ENCODE results near the gene TPCN2.

The TPCN2 gene

DNA sequence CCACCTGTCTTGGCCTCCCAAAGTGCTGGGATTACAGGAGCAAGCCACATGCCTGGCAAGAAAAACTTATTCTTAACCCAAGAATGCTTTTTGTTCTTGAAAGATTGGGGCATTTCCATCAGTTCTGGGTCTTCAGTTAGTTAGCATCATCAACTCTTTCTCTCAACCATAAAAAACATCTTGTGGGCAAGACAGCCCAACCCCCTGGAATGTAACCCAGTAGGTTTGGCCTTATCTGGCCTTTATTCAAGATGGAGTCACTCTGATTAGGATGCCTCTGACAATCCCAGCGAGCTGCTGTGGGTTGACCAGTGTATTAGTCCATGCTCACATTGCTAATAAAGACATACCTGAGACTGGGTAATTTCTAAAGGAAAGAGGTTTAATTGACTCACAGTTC lies 9.2 kb upstream of the TPCN2 start:
- no peak for DNase-seq

DNA sequence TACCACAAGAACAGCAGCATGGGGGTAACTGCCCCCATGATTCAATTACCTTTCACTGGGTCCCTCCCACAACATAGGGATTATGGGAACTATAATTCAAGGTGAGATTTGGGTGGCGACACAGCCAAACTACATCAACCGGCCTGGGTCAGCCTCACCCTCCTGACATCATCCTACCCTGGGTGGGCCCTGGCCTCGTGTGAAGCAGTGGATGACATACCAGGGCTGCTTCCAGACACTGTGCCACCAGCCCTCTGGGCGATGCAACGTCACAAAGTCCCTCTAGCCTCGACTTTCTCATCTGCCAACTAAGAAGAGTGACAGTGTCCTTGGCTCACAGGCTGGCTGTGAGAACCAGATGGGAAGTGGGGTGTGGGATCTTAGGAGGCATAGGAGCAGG lies 8.7 kb upstream of the TPCN2 start:
- no peak for DNase-seq

DNA sequence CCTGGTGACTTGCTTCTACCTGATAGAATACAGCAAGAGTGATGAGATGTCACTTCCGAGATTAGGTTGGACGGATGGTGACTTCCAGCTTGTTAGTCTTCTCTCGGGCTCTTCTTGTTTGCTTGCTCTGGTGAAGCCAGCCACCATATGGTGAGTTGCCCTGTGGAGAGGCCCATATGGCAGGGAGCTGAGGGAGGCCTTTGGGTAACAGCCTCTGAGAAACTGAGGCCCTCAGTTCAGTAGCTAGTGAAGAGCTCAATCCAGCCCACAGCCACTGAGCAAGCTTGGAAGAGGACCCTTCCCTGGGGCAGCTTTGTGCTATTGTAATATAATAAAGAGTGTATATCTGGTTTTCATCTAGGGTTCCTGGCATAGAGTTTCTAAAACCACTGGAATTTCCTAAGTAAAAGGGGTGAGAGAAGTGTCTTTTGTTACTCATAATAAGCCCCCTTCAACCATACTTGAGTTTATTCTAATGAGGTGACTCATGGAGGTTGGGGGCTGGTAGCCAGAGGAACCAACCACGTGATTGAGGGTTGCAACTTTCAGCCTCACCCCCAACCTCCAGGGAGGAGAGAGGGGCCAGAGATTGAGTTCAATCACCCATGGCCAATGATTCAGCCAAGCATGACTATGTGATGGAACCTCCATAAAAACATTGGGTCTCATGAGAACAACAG lies 8.0 kb upstream of the TPCN2 start:
- no peak for DNase-seq

DNA sequence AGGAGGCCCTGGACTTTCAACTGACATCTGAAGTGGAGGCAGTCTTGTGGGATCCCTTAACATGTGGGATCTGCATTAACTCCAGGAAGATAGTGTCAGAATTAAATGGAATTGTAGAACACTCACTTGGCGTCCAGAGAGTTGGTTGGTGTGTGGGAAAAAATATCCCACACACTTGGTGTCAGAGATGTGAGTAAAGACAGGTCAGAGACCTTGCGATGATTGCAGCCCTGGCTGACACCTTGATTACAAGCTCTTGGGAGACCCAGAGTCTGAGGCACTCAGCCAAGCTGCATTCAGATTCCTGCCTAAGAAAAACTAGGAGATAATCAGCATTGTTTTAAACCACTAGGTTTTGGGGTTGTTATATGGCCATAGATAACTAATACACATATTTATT lies 7.2 kb upstream of the TPCN2 start:
- no peak for DNase-seq

DNA sequence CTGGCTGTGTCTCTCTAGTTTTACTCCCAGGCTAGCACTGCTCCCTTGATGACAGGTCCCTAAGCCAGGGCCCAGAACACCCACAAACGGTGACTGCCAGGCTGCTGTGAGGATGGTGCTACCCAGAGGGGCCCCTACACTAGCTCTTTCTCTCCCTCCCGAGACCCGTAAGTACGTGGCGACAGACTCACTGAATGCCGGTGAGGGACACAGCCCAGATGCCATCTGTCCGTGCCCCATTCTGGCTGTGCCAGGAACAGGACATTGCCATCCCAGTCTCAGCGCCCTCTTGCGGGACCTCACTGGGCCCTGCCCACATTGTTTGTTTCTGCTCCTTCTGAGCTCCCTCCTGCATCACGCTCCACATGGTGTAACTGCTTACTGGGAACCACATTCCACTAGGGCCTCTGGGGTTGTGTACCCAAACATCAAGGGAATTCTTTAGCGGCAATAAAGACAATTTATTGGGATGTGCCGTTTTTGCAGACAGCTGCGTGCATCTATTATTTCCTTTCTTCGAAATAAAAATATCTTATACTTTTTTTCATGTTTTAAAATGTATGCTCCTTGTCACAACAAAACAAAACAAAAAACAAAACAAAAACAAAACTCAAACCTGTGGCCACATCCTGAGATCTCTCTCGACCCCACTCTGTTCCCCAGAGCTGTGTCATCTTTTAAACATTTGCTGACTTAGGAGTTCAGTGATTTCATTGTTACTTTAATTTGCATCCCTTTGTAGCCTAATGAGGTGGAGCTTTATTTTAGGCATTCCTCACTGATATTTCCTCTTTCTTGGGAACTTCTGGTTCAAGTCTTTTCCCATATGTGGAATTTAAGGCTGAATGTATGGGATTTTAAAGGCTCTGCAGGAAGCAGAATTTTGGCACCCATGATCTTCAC lies 4.4 kb upstream of the TPCN2 start:
- DNase-seq: peak; percentile 59 to 78

DNA sequence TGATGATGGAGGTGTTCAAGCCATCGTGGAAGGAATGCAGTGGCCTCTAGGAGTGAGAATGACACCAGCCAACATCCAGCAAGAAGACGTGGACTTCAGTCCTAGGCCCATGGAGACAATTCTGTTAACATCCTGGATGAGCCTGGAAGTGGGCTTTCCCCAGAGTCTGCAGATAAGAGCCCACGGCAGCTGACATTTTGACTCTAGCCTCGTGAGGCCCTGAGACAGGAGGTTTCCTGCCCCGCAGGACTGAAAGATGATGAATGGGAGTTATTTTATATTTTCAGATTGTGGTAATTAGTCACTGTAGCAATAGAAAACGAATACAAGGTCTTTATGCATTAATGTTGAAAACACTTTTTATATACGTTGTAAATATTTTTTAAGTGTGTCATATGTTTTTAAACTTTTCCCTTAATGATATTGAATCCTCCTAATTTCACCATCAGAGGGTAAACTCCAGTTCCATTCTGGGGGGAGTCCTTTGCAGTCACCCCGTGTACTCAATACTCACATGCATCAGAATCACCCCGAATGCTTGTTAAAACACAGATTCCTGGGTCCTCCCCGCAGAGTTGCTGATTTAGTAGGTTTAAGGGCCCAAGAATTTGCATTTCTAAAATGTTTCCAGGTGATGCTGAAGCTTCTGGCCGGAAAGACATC lies 570 bp upstream of the TPCN2 start:
- peak in 1 of 2 experiments; percentile 19 for DNase-seq

DNA sequence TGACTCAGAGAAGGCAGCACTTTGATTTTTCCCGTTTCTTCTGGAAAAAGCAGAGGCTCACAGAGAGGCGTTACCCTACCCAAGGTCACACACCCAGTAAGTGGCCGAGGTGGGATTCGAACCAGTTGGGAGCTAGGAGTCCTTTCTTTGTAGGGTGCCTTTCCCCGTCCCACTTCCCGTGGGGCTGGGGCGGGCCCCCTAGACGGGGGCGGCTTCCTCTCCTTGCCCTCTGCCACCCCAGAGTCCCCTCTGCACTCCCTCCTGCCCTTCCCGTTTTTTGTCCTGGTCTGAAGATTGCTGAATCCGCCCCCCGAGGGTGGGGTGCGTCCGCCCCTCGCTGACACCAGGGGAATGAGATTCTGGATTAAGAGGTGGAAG lies 747 bp downstream of the TPCN2 start:
- DNase-seq: no peak

DNA sequence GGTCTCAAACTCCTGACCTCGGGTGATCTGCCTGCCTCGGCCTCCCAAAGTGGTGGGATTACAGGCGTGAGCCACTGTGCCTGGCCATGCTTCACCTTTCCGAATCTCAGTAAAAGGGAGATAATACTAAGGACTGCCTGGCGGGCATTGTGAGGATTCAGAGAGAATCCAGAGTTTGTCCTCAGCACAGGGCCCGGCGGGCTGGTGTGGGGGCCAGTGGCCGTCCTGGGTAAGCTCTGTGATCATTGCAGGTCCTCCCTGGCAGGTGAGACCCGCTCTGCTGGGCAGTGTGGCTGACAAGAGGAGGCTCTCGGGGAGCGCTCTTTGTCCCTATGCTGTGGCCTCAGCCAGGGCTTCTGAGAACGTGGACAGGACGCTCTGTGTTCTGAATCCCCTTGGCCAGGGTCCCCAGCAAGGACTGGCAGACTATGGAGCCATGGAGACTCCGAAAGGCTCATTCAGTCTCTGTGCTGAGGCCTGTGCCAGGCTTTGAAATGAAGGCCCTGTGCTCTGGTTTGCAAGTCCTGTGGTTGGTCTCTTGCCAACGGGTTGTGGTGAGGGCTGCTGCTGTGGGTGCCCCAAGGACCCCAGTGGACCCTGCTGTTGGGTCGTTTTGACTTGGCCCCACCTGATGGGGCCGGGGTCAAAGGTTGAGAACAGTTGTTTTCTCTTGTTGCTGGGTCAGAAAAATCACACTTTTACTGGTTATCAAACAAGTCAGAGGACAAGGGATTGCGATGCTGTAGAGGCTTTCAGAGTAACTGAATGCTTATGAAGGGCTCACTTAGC lies 2.1 kb downstream of the TPCN2 start:
- DNase-seq: no peak

DNA sequence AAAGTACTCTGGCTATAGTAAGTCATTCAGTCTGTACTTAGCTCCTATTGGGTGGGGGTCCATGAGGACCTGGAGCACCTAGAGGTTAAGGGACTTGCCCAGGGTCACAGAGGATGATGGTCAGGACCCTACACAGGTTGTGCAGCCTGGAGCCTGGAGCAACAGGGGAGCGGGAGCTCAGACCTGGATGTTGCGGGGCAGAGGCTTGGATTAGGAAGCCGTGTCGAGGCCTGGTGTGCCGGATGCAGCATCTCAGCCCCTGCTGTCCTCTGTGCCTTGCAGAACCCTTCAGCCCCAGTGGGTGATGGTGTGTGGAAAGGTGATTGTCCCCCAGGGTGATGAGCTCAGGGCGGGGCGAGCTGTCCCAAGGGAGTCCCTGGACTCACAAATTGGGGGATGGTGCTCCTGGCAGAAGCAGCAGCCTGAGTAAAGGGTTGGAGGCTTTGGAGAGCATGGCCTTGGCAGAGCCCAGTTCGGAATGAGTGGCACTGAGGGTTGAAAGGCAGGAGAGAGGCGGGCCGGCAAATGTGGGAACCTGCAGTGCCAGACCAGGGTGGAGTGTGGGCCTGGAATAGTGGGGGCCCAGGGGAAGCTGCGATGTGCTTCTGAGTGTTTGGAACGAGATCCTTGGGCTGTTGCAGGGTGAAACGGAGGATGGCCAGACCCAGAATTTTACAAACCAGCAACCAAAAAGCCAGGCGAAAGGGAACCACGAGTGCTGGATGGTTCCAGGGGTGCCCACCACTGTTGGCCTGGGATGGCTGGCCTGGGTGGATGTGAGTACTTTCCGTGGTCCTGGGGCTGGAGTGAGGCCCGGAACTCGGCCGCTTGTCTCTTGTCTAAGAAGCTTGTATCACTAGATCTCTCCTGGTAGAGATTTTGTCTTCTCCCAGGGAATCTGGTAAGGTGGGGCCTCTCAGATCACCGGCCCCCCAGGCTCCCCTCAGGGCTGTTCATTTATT lies 2.9 kb downstream of the TPCN2 start:
- DNase-seq: no peak

DNA sequence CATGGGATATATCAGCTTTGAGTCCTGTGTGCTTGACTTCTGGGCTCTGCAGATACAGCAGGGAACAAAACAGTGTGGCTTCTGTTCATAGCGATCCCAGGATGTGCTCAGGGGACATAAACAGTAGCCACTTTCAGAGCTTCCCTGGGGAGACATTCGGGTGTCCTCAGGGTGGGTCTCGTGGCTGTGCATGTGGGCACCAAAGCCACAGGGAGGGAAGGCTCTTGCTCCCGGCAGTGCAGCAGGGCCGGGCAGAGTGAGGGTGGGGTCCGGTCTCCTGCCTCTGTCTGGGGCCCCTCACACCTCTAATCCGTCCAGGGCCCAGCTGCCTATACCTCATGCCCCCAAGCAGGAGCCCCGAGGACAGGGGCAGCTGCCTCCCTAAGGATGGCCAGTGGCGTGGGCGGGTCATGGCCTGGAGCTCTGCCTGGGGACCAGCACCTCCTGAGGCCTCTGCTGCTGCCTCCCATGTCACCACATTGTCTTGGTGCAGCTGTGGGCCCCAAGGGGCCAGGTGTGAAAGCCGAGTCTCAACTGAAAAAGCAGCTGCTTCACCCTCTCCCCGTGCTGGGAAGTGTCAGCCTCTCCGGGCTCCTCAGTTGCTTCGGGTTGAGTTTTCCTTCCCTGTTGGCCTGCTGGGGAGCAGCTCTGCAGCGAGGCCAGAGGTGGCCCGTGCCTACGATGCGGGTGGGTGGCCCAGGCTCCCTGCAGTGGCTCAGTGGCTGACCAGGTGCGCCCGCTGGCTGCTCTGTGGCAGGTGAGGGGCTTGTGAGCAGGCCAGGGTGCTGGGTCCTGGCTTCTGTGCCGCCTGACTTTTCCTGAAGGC lies 3.8 kb downstream of the TPCN2 start:
- no peak for DNase-seq

DNA sequence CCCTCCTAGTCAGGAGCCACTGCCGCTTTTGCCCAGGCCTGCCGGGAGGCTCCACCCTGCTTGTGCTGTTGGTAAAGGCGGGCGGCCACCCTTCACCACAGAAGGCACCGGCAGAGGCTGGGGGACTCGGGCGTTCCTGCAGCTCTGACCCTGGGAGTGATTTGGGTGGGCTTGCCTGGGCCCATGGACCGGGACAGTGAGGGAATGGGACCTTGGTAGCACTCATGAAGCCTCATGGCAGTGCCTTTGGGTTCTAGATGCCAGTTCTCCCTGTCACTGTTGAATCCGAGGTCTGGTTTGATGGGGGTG lies 4.4 kb downstream of the TPCN2 start:
- no peak for DNase-seq

DNA sequence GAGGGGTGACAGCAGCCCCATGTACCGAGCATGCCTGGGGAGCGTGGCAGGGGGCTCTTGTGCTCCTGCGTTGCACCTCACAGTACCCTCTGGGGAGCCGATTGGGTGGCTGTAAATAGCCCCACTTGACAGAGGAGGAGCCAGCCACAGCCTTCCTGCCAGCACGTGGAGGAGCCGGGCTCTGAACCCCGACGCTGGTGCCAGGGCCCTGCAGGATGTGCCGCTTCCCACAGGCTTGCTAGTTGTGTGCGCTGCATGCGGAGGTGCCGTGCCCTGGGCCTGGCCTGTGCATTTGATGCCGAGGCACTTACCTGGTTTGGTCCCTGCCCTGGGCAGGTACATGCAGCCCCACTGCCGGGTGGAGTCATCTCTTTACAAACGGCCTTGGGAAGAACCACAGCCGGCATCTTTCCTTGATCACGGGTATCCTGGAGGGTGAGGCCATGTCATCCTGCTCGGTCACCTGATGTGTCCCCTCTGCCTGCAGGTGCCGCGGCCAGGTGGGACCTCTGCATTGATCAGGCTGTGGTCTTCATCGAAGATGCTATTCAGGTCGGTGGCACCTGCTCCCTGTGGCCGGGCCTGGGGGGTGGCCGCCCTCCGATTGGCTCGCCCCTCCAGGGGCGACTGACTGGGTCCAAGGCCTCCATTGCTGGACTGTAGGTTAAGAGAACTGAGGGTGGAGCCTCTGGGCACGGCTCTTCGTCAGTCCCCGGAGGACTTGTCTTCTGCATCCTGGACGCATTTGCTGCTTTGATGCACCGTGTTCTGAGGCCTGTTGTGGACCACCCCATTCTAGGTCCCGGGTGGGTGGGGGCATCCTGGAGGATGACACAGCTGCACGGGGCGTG lies 5.0 kb downstream of the TPCN2 start:
- DNase-seq: no peak

DNA sequence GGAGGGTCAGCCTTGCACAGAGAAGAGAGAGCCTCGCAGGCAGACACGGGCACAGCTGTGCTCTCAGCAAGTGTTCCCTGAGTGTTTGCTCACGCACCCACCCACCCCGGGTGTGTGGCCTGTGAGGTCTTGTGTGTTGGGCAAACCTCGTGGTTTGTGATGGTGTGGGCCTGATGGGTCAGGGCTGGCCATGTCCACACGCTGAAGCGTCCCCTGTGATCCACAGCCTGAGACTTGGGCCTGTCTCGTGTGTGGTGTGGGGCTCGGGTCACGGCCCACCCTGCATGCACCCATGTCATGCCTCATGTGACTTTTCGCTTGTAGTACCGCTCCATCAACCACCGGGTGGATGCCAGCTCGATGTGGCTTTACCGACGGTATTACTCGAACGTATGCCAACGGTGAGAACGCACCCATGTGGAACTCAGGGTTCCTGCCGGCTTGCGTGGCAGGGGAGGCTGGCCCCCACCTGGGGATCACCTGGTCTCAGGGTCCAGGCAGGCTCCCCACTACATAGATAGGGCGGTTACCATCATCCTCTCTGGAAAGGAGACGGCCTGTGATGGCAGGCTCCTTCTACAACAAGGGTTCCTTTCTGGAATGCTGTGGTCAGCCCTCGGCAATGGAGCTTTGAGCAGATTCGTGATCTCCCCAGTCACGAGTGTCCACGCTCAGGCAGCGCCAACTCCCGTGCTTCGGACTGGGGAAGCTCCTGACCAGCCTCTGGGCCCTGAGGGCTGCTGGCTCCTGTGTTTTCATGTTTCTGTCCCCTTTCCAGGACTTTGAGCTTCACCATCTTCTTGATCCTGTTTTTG lies 5.9 kb downstream of the TPCN2 start:
- no peak for DNase-seq

DNA sequence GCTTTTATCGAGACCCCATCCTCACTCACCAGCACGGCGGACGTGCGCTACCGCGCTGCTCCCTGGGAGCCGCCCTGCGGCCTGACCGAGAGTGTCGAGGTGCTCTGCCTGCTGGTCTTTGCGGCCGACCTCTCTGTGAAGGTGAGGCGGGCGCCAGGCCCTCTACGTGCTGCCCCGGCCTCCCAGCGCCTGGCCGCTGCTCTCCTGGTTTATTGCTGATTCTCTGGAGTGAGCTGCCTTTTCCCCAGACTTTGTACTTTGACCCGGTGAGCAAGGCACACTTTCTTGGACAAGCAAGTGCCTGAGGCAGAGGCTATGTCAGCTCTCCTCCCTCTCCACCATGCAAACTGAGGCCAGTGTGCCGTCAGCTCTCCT lies 6.5 kb downstream of the TPCN2 start:
- no peak for DNase-seq

DNA sequence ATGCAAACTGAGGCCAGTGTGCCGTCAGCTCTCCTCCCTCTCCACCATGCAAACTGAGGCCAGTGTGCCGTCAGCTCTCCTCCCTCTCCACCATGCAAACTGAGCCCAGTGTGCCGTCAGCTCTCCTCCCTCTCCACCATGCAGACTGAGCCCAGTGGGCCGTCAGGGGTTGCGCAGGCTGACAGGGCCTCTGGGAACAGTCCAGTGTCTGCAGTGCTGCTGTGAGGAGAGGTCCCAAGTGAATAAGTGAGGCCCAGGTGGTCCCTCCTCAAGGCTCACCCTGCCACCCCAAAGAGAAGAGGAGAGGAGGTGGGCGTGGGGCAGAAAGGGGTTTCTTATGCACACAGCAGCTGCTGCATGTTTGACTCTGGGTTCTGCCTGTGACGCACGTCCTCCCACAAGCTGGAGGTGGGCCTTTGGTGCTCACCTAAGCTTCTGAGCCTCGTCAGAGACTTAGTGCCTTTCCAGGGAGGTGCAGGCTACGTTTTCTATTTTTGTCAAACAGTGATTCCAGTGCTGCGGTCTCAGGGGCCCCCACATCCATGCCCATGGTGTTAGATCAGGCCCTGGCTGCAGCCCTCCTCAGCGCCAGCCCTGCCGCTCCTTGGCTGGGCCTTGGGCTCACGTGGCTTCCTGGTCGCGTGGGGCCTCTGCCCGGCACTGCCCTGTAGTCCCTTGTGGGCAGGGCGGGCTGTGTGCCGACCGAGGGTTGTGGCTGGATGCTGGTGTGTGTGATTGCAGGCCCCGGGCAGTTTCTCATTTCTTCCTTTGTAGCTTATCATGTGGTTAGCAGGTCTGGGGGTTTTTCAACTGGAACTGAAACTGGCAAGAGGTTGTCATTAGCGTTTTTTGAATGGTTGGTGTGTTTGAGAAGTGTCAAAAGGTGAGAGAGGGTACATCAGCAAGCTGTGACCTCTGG lies 7.1 kb downstream of the TPCN2 start:
- no peak for DNase-seq

DNA sequence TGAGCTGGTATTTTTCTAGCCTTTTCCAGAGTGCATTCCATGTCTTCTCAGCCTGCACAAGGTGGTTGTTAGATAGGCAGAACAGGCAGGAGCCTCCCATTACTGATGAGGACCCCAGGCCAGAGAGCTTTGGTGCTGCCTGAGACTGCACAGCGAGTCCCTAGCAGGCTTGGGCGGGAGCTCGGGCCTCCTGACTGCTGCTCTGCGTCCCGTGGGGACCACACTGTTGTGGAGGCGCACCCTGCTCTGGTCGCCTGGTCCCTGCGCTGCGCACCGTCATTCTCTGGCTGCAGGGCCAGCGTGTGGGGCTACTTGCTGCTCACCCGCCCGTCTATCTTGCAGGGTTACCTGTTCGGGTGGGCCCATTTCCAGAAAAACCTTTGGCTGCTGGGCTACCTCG lies 8.5 kb downstream of the TPCN2 start:
- no peak for DNase-seq

DNA sequence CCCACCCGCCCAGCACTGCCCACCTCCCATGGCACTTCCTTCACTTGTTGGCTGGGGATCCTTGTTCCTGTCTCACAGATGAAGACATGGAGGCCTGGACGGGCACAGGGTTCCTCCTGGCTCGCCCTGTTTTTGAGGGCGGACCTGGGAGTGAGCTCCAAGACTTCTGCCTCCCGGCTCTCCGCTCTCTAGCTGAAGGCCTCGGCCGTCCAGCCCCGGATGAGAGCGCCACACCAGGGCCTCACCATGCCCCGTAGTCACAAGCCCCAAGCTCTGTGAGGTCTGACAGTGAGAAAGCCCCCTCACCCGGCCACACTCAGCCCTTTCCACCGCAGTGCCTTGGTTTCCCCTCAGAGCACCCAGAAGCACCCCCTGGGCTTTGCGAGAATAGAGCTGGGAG lies 9.1 kb downstream of the TPCN2 start:
- no peak for DNase-seq
